Ishikawa (cell line): ENCODE data around the gene G0S2.

Experiments
- CEBPB ChIP-seq: IDR thresholded peaks from 2 replicates; pipeline ENCODE4 v1.6.1; 2012
- EGR1 ChIP-seq: IDR thresholded peaks from 2 replicates; pipeline ENCODE4 v1.6.1; 2012
- EP300 ChIP-seq: IDR thresholded peaks from 2 replicates; pipeline ENCODE4 v1.6.1; 2012; ENCODE audit warnings: borderline replicate concordance
- RAD21 ChIP-seq: IDR thresholded peaks from 2 replicates; pipeline ENCODE4 v1.6.1; 2012; ENCODE audit warnings: low read depth
- TAF1 ChIP-seq: IDR thresholded peaks from 2 replicates; pipeline ENCODE4 v1.6.1; 2012; ENCODE audit warnings: low read depth, mild to moderate bottlenecking
- YY1 ChIP-seq: IDR thresholded peaks from 2 replicates; pipeline ENCODE4 v1.6.1; 2012; ENCODE audit warnings: low read depth
- ZBTB7A ChIP-seq: IDR thresholded peaks from 2 replicates; pipeline ENCODE4 v1.6.1; 2012; ENCODE audit warnings: low read depth

GRCh38 chr1:209648346-209648745 is 26.9 kb upstream of the G0S2 start:
- TF ChIP-seq EGR1 (no peak), TAF1 (no peak), EP300 (no peak), ZBTB7A (no peak), CEBPB (no peak), YY1 (no peak), RAD21 (no peak)
